ENCODE data around the gene RTP2. TPM values are rescaled to one million over a fixed set of nuclear protein-coding genes. Genes with fewer than 3 reads are reported as not detected.

Gene RTP2
- total and polyA plus RNA-seq, 9 of the 15 experiments (the other 6 are each of a cell fraction or from before 2014, with no cell fraction given): not detected

DNA sequence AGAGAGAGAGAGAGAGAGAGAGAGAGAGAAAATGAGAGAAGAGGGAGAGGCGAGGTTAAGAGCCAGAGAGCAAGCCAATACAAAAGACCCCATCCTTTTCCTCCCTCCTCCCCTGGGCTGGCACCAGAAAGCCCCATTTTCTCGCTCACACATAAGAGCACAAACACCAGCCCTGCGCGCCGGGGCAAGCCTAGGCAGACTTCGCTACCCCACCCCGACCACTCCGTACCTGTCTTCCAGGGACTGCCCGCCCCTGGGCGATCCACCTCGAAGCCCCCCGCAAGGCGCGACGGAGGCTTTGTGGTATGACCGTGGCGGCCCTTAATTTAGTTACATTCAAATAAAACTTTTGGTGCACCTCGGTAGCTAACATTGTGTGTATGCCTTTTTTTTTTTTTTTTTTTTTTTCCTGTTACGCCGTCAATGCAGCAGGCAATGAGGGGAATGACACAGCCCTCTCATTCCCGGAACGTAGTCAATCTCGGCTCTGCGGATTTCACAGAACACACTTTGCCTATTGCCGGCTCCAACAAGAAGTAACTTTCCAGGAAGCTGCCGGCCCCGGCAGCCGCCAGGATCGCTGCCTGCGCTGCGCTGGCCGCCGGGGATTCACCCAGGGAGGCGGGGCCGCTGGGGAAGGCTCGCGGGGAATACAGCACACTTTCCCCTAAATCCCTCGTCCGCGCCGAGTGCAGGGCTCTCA is 35.2 kb upstream of the RTP2 start (continued):
- TF ChIP-seq ZNF384 (IDR thresholded peaks at IDR 0.05; ENCODE audit: low read depth, low read length): peak; percentile 61
- no peak for TF ChIP-seq L3MBTL2 (IDR thresholded peaks at IDR 0.05)

DNA sequence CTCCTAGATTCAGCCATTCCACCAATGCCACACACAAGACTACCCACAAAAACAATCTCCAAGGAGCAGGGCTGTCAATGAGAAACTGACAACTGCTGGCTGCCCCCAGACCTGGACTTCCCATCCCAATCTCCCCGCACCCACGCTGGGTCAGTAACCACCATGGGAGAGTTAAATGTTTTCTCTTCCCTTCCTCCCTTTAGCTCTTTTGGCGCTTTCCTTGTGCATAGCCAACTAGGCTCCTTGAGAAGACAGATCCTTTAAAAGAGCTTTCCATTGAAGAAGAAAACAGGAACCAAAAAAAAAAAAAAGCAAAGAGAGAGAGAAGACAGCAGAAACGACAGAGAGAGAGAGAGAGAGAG is 34.6 kb upstream of the RTP2 start:
- Histone ChIP-seq H3K4me1 (replicated peaks in 1 of 2; ENCODE audit: control insufficient read depth in 2 of 2, insufficient read depth in 2 of 2, low read length in 2 of 2) (peaks cover 43 to 55% of the 10 kb centered on the region in 2 experiments), H3K9ac (ENCODE audit: insufficient read depth in 1 of 2, low read depth in 2 of 2, low read length in 2 of 2) (no peak overlapping the region), H3K9me3 (replicated peaks; ENCODE audit: control insufficient read depth, insufficient read depth, low read depth, low read length) (no peaks in the 10 kb centered on the region), H3K27me3 (ENCODE audit: control insufficient read depth in 2 of 2, insufficient read depth in 2 of 2, low read length in 2 of 2) (peaks cover 0 to 13% of the 10 kb centered on the region in 2 experiments; a peak in 1 of 5 replicates), H3K4me2 (ENCODE audit: insufficient read depth, low read length) (no peak overlapping the region), H2AFZ (ENCODE audit: low read depth, low read length) (no peak overlapping the region), H3K27ac (ENCODE audit: extremely low read depth, low read depth, low read length) (no peak overlapping the region), H3K9me1 (ENCODE audit: control insufficient read depth, insufficient read depth, low read length) (no peaks in the 10 kb centered on the region), H3K4me3 (no peak overlapping the region), H3K36me3 (ENCODE audit: control insufficient read depth, insufficient read depth, low read length) (no peaks in the 10 kb centered on the region), H3K79me2 (ENCODE audit: control insufficient read depth, insufficient read depth, low read length) (no peaks in the 10 kb centered on the region), H4K20me1 (replicated peaks; ENCODE audit: control insufficient read depth, insufficient read depth, low read length) (peaks cover 16% of the 10 kb centered on the region)
- CTCF ChIA-PET (ENCODE audit: low intra/inter-chr PET ratio): interaction anchor here (0.6 to 1.0 kb wide), 4 partner anchors 11 to 1220 kb away, joined by 3 to 5 read pairs (median 4); no protein-coding TSS in a partner anchor
- TF ChIP-seq NR2C2 (CRISPR knock-in tag; IDR thresholded peaks at IDR 0.05) (no peak), NR2C2 (tag; IDR thresholded peaks at IDR 0.05) (0 out of 2 replicates have a peak, but pooled peaks have one; percentile 10), SIX5 (IDR thresholded peaks at IDR 0.05; ENCODE audit: borderline replicate concordance in 1 of 2, insufficient read depth in 1 of 2, low read depth in 1 of 2, low read length in 2 of 2) (no peak)
- no TSS peak for BruUV-seq (replicated peaks)
- FAIRE-seq: no peak
- in situ Hi-C loops (cut with MboI): loop anchor here (25.0 kb wide), 1 partner anchor 1400 kb away; no protein-coding TSS in a partner anchor
- ATAC-seq: no peak
- no peak for DNase-seq (ENCODE audit: extremely low read depth in 1 of 4, low spot score in 3 of 4)
- intact Hi-C loops (cut with micrococcal nuclease): no loop called here
- POLR2A ChIA-PET: interaction anchor here (1.1 kb wide), 1 partner anchor 9 kb away, joined by 5 read pairs; the partner anchor contains the start of gene BCL6
- 14% methylated on average over 3 of the region's 4 CpGs for WGBS (ENCODE audit: insufficient coverage, low coverage, missing lambda C conversion rate)

All from K562 (cell line).